ENCODE data around the gene RARG. TPM values are rescaled to one million over a fixed set of nuclear protein-coding genes. Genes with fewer than 3 reads are reported as not detected.

RARG gene
- total and polyA plus RNA-seq, 2 of the 8 experiments (the other 6 are each of a cell fraction or from before 2014, with no cell fraction given): 68.6 to 68.9 TPM

DNA sequence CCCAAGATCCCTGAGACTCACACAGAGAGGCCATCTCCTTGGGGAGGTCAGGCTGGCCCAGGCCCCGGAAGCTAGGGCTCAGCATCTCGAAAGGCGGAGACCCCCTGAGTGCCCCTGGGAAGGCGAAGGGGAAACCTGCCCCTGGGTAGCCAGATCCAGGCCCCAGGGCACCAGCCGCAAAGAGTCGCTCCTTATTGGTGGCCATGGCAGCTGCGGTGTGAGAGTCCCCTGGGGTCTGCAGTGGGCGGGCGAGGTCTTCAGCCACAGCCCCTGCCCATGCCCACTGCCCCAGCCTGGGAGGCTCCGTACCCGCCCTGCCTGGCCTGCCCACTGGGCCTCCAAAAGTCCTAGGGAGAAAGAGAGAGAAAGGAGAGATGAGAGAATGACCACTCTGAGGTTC, 4.7 kb downstream of the RARG start:
- H2BK120ac ChIP-seq (replicated peaks; ENCODE audit: low read depth, low read length): no peak overlapping the region
- no peak overlapping the region for H4K8ac ChIP-seq (ENCODE audit: extremely low read depth, insufficient read depth, low read length)
- H3K4ac ChIP-seq (replicated peaks; ENCODE audit: insufficient read length, low read depth, low read length): no peak overlapping the region
- H3K79me1 ChIP-seq (ENCODE audit: low read depth, low read length): no peaks in the 10 kb centered on the region
- peaks cover 10% of the 10 kb centered on the region for H3K23me2 ChIP-seq (ENCODE audit: low read depth, low read length)
- ChIA-PET POLR2A (ENCODE audit: partially characterized antibody) (interaction anchor here (1.3 to 12.4 kb wide), 2 partner anchors 8 to 24 kb away, joined by 3 to 151 read pairs; a partner anchor contains a TSS), CTCF (ENCODE audit: partially characterized antibody) (interaction anchor here (7.3 to 23.5 kb wide), 3 partner anchors 14 to 35 kb away, joined by 44 to 654 read pairs (median 535); partner anchors contain the start of genes ESPL1 and ITGB7)
- H4K5ac ChIP-seq (ENCODE audit: insufficient read length, low read depth, low read length): no peak overlapping the region
- H3K18ac ChIP-seq (ENCODE audit: extremely low read depth, low read length): no peak overlapping the region
- no peak overlapping the region for H2AK5ac ChIP-seq (ENCODE audit: low read depth, low read length)
- no peaks in the 10 kb centered on the region for H3K9me3 ChIP-seq (ENCODE audit: insufficient read depth in 2 of 2, low read depth in 1 of 2, low read length in 1 of 2)
- H3K4me1 ChIP-seq (replicated peaks in 1 of 4; ENCODE audit: control insufficient read depth in 3 of 4, insufficient read depth in 4 of 4, low read length in 3 of 4): peaks cover 35 to 60% (median 41%) of the 10 kb centered on the region in 4 experiments
- no peak overlapping the region for H2BK20ac ChIP-seq (ENCODE audit: low read length)
- H4K91ac ChIP-seq (replicated peaks; ENCODE audit: insufficient read length, low read length): no peak overlapping the region
- peaks cover 0 to 13% of the 10 kb centered on the region in 2 experiments; a peak in 1 of 4 replicates for H3K79me2 ChIP-seq (ENCODE audit: control insufficient read depth in 1 of 2, insufficient read depth in 2 of 2, low read length in 2 of 2)
- FAIRE-seq: no peak
- no peak overlapping the region for H2BK12ac ChIP-seq (ENCODE audit: low read depth, low read length)
- H3K27ac ChIP-seq (ENCODE audit: low read depth, low read length): no peak overlapping the region
- H2BK5ac ChIP-seq (ENCODE audit: low read depth, low read length): no peak overlapping the region; the same call in 1 of the 2 replicates
- no peak overlapping the region for H2AFZ ChIP-seq (ENCODE audit: low read length)
- no peak overlapping the region for H3K14ac ChIP-seq (ENCODE audit: insufficient read length)
- H3K4me3 ChIP-seq (ENCODE audit: extremely low read depth in 1 of 4, insufficient read depth in 2 of 4, low read depth in 3 of 4, low read length in 4 of 4): no peak overlapping the region
- H3K23ac ChIP-seq (ENCODE audit: insufficient read length): no peak overlapping the region
- H3K56ac ChIP-seq (replicated peaks; ENCODE audit: insufficient read length, low read depth, low read length): no peak overlapping the region
- WGBS, 2 experiments (ENCODE audit: extremely low coverage in 1 of 2, insufficient coverage in 1 of 2, insufficient read length in 1 of 2, insufficient replicate concordance in 2 of 2, low coverage in 1 of 2, low lambda C conversion rate in 2 of 2, missing lambda C conversion rate in 1 of 2): 90% methylated on average over 11 of the region's 11 CpGs; no CpG with 5 or more reads in 1 of the 2 experiments
- no peak overlapping the region for H3K4me2 ChIP-seq (ENCODE audit: insufficient read depth in 1 of 2, low read depth in 2 of 2, low read length in 2 of 2)
- no peak overlapping the region for H2BK15ac ChIP-seq (ENCODE audit: low read length)
- H3K27me3 ChIP-seq (replicated peaks in 1 of 4; ENCODE audit: control insufficient read depth in 3 of 4, extremely low read depth in 1 of 4, insufficient read depth in 3 of 4, low read length in 3 of 4): no peaks in the 10 kb centered on the region
- DNase-seq (ENCODE audit: low read depth in 1 of 2, low spot score in 2 of 2): no peak
- no peaks in the 10 kb centered on the region; a peak in 1 of 8 replicates for H3K36me3 ChIP-seq (ENCODE audit: control insufficient read depth in 2 of 4, insufficient read depth in 4 of 4, low read length in 3 of 4)
- H4K20me1 ChIP-seq (replicated peaks in 1 of 2; ENCODE audit: control insufficient read depth in 1 of 2, insufficient read depth in 2 of 2, low read length in 2 of 2): no peaks in the 10 kb centered on the region
- H3K9ac ChIP-seq (replicated peaks in 1 of 4; ENCODE audit: extremely low read depth in 1 of 4, low read depth in 3 of 4, low read length in 3 of 4): no peak overlapping the region
- TF ChIP-seq SRF (IDR thresholded peaks at IDR 0.05; ENCODE audit: low read depth, low read length) (no peak), NRF1 (IDR thresholded peaks at IDR 0.05; ENCODE audit: low read depth, low read length) (no peak), CHD1 (IDR thresholded peaks at IDR 0.05; ENCODE audit: low read depth, low read length) (no peak), KDM1A (IDR thresholded peaks at IDR 0.05; ENCODE audit: borderline replicate concordance, low read length) (no peak), POLR2A (IDR thresholded peaks at IDR 0.05; ENCODE audit: control extremely low read depth in 1 of 2, low read depth in 2 of 2, low read length in 2 of 2) (no peak), SIRT6 (IDR thresholded peaks at IDR 0.05; ENCODE audit: low read length) (no peak), PHF8 (conservative IDR thresholded peaks at IDR 0.05; ENCODE audit: low read depth, low read length) (no peak), SP4 (IDR thresholded peaks at IDR 0.05; ENCODE audit: low read length) (no peak)
- TF ChIP-seq, protein P1, sequence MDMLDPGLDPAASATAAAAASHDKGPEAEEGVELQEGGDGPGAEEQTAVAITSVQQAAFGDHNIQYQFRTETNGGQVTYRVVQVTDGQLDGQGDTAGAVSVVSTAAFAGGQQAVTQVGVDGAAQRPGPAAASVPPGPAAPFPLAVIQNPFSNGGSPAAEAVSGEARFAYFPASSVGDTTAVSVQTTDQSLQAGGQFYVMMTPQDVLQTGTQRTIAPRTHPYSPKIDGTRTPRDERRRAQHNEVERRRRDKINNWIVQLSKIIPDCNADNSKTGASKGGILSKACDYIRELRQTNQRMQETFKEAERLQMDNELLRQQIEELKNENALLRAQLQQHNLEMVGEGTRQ (IDR thresholded peaks at IDR 0.05; ENCODE audit: low read length): no peak
- TF ChIP-seq, protein P2, sequence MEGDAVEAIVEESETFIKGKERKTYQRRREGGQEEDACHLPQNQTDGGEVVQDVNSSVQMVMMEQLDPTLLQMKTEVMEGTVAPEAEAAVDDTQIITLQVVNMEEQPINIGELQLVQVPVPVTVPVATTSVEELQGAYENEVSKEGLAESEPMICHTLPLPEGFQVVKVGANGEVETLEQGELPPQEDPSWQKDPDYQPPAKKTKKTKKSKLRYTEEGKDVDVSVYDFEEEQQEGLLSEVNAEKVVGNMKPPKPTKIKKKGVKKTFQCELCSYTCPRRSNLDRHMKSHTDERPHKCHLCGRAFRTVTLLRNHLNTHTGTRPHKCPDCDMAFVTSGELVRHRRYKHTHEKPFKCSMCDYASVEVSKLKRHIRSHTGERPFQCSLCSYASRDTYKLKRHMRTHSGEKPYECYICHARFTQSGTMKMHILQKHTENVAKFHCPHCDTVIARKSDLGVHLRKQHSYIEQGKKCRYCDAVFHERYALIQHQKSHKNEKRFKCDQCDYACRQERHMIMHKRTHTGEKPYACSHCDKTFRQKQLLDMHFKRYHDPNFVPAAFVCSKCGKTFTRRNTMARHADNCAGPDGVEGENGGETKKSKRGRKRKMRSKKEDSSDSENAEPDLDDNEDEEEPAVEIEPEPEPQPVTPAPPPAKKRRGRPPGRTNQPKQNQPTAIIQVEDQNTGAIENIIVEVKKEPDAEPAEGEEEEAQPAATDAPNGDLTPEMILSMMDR (IDR thresholded peaks at IDR 0.05; ENCODE audit: control extremely low read depth in 1 of 3, insufficient read depth in 1 of 3, low read depth in 1 of 3, low read length in 3 of 3): no peak
- TF ChIP-seq, protein P3, sequence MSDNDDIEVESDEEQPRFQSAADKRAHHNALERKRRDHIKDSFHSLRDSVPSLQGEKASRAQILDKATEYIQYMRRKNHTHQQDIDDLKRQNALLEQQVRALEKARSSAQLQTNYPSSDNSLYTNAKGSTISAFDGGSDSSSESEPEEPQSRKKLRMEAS (IDR thresholded peaks at IDR 0.05): no peak
